GM12875 (cell line): Measurements from ENCODE around the gene THAP5.

ENCODE experiments used
- H3K4me3 ChIP-seq: one replicate; pipeline ENCODE4 v1.5.1; 2011; ENCODE audit warnings: low read depth, low read length, control low read depth
- CTCF ChIP-seq: IDR thresholded peaks from 2 replicates; pipeline ENCODE4 v1.5.1; 2011; ENCODE audit warnings: low read depth, mild to moderate bottlenecking, control low read depth, inconsistent platforms, low read length, moderate library complexity, borderline replicate concordance; ENCODE audit not compliant: insufficient read depth

The THAP5 gene

GRCh38 chr7:108609643-108610042 is 40.1 kb upstream of the THAP5 start:
- TF ChIP-seq CTCF: no peak
- H3K4me3 ChIP-seq: no peak overlapping the region

GRCh38 chr7:108605559-108606201 is 36.2 kb upstream of the THAP5 start:
- H3K4me3 ChIP-seq: no peak overlapping the region
- TF ChIP-seq CTCF: no peak

GRCh38 chr7:108604307-108605077 is 35.0 kb upstream of the THAP5 start:
- H3K4me3 ChIP-seq: no peak overlapping the region
- TF ChIP-seq CTCF: no peak

GRCh38 chr7:108603656-108604306 is 34.3 kb upstream of the THAP5 start:
- TF ChIP-seq CTCF: no peak
- no peak overlapping the region for H3K4me3 ChIP-seq

GRCh38 chr7:108600399-108600798 is 30.9 kb upstream of the THAP5 start:
- no peak for TF ChIP-seq CTCF

GRCh38 chr7:108598914-108599580 is 29.5 kb upstream of the THAP5 start:
- no peak for TF ChIP-seq CTCF
- no peak overlapping the region for H3K4me3 ChIP-seq

More at GRCh38 chr7:108600399-108600798, 30.9 kb upstream of the THAP5 start:
- H3K4me3 ChIP-seq: no peak overlapping the region
